HEK293 (cell line): ENCODE data around the gene C16orf86.

Source experiments
- CTCF ChIA-PET: fragments of 350-600 bp; formaldehyde crosslinking; extraction: SDS; loops from one replicate; lab custom pipeline; 2021; ENCODE audit warnings: antibody characterized with exemption; lab: Yijun Ruan, JAX
- POLR2A ChIA-PET: fragments of 300-600 bp; formaldehyde crosslinking; extraction: SDS; loops from one replicate; lab custom pipeline; 2020; ENCODE audit warnings: antibody characterized with exemption, inconsistent platforms; lab: Yijun Ruan, JAX
- H3K27ac ChIP-seq: fragments of 200-500 bp; sonication (Bioruptor generic); 2 replicates; pipeline ENCODE4 v1.5.1; 2014; ENCODE audit warnings: low read depth, low read length, control low read depth, inconsistent platforms; ENCODE audit errors: extremely low read depth
- H3K36me3 ChIP-seq, 2 experiments: fragments of 200-500 bp in 1 of 2; sonication (Bioruptor generic) in 1 of 2; 1 replicate in 1 of 2; 2 replicates in 1 of 2; pipeline ENCODE4 v1.5.1; 2014 to 2017; ENCODE audit warnings: inconsistent platforms in 2 of 2, low read length in 2 of 2; ENCODE audit not compliant: control insufficient read depth in 2 of 2, insufficient read depth in 1 of 2
- H3K4me1 ChIP-seq: fragments of 200-500 bp; sonication (Bioruptor generic); 2 replicates; pipeline ENCODE4 v1.5.1; 2014; ENCODE audit warnings: mild to moderate bottlenecking, low read length, inconsistent platforms; ENCODE audit not compliant: control insufficient read depth, insufficient read depth
- H3K4me3 ChIP-seq: 2 replicates; pipeline ENCODE4 v1.5.1; 2011; ENCODE audit warnings: low read depth, mild to moderate bottlenecking, control low read depth, low read length, moderate library complexity
- H3K9me3 ChIP-seq: fragments of 200-500 bp; sonication (Bioruptor generic); 2 replicates; pipeline ENCODE4 v1.5.1; 2014; ENCODE audit warnings: low read depth, low read length, inconsistent platforms; ENCODE audit not compliant: control insufficient read depth, insufficient read depth
- EGR2 ChIP-seq: fragments of 450-650 bp; formaldehyde crosslinking; IDR thresholded peaks from 2 replicates; pipeline ENCODE4 v1.5.1; 2016; ENCODE audit warnings: low read depth, missing biosample characterization, missing genetic modification characterization
- HOXA7 ChIP-seq: sonication (generic); formaldehyde crosslinking; IDR thresholded peaks from 2 replicates; pipeline ENCODE4 v1.8.1; 2022; ENCODE audit warnings: missing genetic modification reagents, borderline replicate concordance
- IKZF3 ChIP-seq: fragments of 450-650 bp; IDR thresholded peaks from 2 replicates; pipeline ENCODE4 v1.5.0; 2018; ENCODE audit warnings: missing biosample characterization, mild to moderate bottlenecking, missing genetic modification characterization, moderate library complexity
- REPIN1 ChIP-seq: fragments of 450-650 bp; formaldehyde crosslinking; IDR thresholded peaks from 2 replicates; pipeline ENCODE4 v1.5.1; 2017; ENCODE audit warnings: missing biosample characterization, missing genetic modification characterization, low read depth
- ZFHX2 ChIP-seq: fragments of 450-650 bp; formaldehyde crosslinking; conservative IDR thresholded peaks from 2 replicates; pipeline ENCODE4 v1.5.1; 2016; ENCODE audit warnings: missing biosample characterization, missing genetic modification characterization
- ZNF121 ChIP-seq: fragments of 450-650 bp; formaldehyde crosslinking; IDR thresholded peaks from 2 replicates; pipeline ENCODE4 v1.5.1; 2016; ENCODE audit warnings: missing biosample characterization, missing genetic modification characterization
- ZNF24 ChIP-seq: fragments of 450-650 bp; formaldehyde crosslinking; IDR thresholded peaks from 2 replicates; pipeline ENCODE4 v1.5.1; 2016; ENCODE audit warnings: missing biosample characterization, missing genetic modification characterization
- ZNF292 ChIP-seq: fragments of 450-650 bp; formaldehyde crosslinking; IDR thresholded peaks from 2 replicates; pipeline ENCODE4 v1.5.1; 2016; ENCODE audit warnings: low read depth, missing biosample characterization, missing genetic modification characterization, borderline replicate concordance
- ZNF354C ChIP-seq: fragments of 450-650 bp; formaldehyde crosslinking; IDR thresholded peaks from 2 replicates; pipeline ENCODE4 v1.5.1; 2016; ENCODE audit warnings: missing biosample characterization, missing genetic modification characterization, low read depth, borderline replicate concordance
- ZNF37A ChIP-seq: fragments of 450-650 bp; IDR thresholded peaks from 2 replicates; pipeline ENCODE4 v1.5.1; 2018; ENCODE audit warnings: missing biosample characterization, missing genetic modification characterization
- ZNF600 ChIP-seq: fragments of 450-650 bp; formaldehyde crosslinking; IDR thresholded peaks from 2 replicates; pipeline ENCODE4 v1.5.1; 2016; ENCODE audit warnings: missing biosample characterization, missing genetic modification characterization
- ZNF658 ChIP-seq: fragments of 450-650 bp; formaldehyde crosslinking; IDR thresholded peaks from 2 replicates; pipeline ENCODE4; 2016; ENCODE audit warnings: missing biosample characterization, missing genetic modification characterization
- ZNF701 ChIP-seq: fragments of 450-650 bp; formaldehyde crosslinking; IDR thresholded peaks from 2 replicates; pipeline ENCODE4 v1.5.1; 2016; ENCODE audit warnings: missing biosample characterization, missing genetic modification characterization
- ZNF707 ChIP-seq: fragments of 450-650 bp; formaldehyde crosslinking; IDR thresholded peaks from 2 replicates; pipeline ENCODE4 v1.5.1; 2016; ENCODE audit warnings: missing biosample characterization, missing genetic modification characterization
- ZNF843 ChIP-seq: fragments of 450-650 bp; formaldehyde crosslinking; IDR thresholded peaks from 2 replicates; pipeline ENCODE4 v1.5.1; 2016; ENCODE audit warnings: missing biosample characterization, missing genetic modification characterization
- ZXDB ChIP-seq: fragments of 450-650 bp; formaldehyde crosslinking; IDR thresholded peaks from 2 replicates; pipeline ENCODE4 v1.5.1; 2016; ENCODE audit warnings: missing biosample characterization, missing genetic modification characterization
- TF ChIP-seq, protein P1 (sequence below): fragments of 450-650 bp; formaldehyde crosslinking; IDR thresholded peaks from 2 replicates; pipeline ENCODE4 v1.5.1; 2017; ENCODE audit warnings: missing biosample characterization, mild to moderate bottlenecking, missing genetic modification characterization, moderate library complexity
- TF ChIP-seq, protein P2 (sequence below): fragments of 450-650 bp; formaldehyde crosslinking; IDR thresholded peaks from 2 replicates; pipeline ENCODE4 v1.5.1; 2016; ENCODE audit warnings: missing biosample characterization, missing genetic modification characterization, low read depth
- TF ChIP-seq, protein P3 (sequence below): fragments of 450-650 bp; formaldehyde crosslinking; IDR thresholded peaks from 2 replicates; pipeline ENCODE4 v1.5.1; 2016; ENCODE audit warnings: missing biosample characterization, missing genetic modification characterization

Gene C16orf86

DNA sequence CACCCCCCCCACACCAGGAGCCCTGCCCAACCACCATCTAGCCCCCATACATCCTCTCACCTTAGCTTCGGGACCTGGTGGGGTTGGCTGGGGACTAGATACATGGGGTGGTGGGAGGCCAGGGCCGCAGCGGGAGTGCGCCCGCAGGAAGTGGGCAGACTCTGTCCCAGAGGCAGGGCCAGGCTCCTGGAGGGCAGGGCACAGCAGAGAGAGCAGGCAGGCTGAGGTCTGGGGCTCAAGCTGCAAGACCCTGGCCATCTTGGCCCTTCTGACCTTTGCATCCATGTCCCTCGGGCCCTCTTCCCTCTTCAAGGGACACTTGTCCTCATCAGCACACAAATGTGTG, 2.8 kb upstream of the C16orf86 start:
- Histone ChIP-seq H3K4me1 (0 out of 2 replicates have a peak, but pooled peaks cover 4% of the 10 kb centered on the region), H3K27ac (no peak overlapping the region), H3K9me3 (no peaks in the 10 kb centered on the region), H3K36me3 (peaks cover 0 to 41% of the 10 kb centered on the region in 2 experiments; a peak in 1 of 3 replicates), H3K4me3 (no peak overlapping the region)
- ChIA-PET CTCF (interaction anchor here (1.0 to 1.4 kb wide), 6 partner anchors 8 to 153 kb away, joined by 3 to 4 read pairs (median 3); no protein-coding TSS in a partner anchor), POLR2A (interaction anchor here (0.6 kb wide), 1 partner anchor 271 kb away, joined by 3 read pairs; no protein-coding TSS in a partner anchor)
- no peak for TF ChIP-seq ZNF701 (tag by site-specific recombination)
- TF ChIP-seq ZNF707 = no peak
- TF ChIP-seq ZNF843 (tag by site-specific recombination) = no peak
- TF ChIP-seq EGR2 (tag by site-specific recombination) = peak; percentile 7; the same call in 1 of the 2 replicates
- TF ChIP-seq REPIN1 (tag by site-specific recombination) = no peak
- TF ChIP-seq, protein P1, sequence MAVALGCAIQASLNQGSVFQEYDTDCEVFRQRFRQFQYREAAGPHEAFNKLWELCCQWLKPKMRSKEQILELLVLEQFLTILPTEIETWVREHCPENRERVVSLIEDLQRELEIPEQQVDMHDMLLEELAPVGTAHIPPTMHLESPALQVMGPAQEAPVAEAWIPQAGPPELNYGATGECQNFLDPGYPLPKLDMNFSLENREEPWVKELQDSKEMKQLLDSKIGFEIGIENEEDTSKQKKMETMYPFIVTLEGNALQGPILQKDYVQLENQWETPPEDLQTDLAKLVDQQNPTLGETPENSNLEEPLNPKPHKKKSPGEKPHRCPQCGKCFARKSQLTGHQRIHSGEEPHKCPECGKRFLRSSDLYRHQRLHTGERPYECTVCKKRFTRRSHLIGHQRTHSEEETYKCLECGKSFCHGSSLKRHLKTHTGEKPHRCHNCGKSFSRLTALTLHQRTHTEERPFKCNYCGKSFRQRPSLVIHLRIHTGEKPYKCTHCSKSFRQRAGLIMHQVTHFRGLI (tag by site-specific recombination) = no peak
- 0 out of 2 replicates have a peak, but pooled peaks have one; percentile 72 for TF ChIP-seq ZFHX2 (tag by site-specific recombination)

DNA sequence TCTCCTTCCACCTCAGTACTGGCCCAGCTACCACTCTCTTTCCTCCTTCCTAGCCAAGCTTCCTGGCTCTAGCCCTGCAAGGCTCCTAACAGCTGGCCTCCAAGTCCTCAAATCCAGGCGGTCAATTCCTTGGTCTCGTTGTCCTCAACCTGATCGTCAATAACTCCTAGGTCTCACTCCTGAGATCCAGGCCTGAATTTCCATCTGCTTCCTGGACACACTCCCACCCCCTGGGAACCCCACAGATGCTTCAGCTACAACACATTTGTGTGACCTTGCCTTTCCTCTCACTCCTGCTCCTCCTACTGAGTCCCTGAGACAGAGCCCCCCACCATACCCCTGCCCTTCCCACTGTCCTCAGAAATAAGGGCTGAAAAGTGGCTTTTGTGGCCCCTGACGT, 2.4 kb upstream of the C16orf86 start:
- POLR2A ChIA-PET = interaction anchor here (0.6 kb wide), 1 partner anchor 271 kb away, joined by 3 read pairs; no protein-coding TSS in a partner anchor
- H3K27ac ChIP-seq = no peak overlapping the region
- CTCF ChIA-PET = interaction anchor here (1.0 to 1.3 kb wide), 3 partner anchors 8 to 143 kb away, joined by 3 to 6 read pairs (median 3); no protein-coding TSS in a partner anchor
- H3K4me3 ChIP-seq = no peak overlapping the region
- H3K4me1 ChIP-seq = 0 out of 2 replicates have a peak, but pooled peaks cover under 1% of the 10 kb centered on the region
- H3K36me3 ChIP-seq = peaks cover 0 to 37% of the 10 kb centered on the region in 2 experiments; a peak in 1 of 3 replicates
- H3K9me3 ChIP-seq = no peaks in the 10 kb centered on the region
- TF ChIP-seq, protein P2, sequence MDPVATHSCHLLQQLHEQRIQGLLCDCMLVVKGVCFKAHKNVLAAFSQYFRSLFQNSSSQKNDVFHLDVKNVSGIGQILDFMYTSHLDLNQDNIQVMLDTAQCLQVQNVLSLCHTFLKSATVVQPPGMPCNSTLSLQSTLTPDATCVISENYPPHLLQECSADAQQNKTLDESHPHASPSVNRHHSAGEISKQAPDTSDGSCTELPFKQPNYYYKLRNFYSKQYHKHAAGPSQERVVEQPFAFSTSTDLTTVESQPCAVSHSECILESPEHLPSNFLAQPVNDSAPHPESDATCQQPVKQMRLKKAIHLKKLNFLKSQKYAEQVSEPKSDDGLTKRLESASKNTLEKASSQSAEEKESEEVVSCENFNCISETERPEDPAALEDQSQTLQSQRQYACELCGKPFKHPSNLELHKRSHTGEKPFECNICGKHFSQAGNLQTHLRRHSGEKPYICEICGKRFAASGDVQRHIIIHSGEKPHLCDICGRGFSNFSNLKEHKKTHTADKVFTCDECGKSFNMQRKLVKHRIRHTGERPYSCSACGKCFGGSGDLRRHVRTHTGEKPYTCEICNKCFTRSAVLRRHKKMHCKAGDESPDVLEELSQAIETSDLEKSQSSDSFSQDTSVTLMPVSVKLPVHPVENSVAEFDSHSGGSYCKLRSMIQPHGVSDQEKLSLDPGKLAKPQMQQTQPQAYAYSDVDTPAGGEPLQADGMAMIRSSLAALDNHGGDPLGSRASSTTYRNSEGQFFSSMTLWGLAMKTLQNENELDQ (tag by site-specific recombination) = no peak
- TF ChIP-seq ZNF658 (tag by site-specific recombination) = no peak
- TF ChIP-seq, protein P3, sequence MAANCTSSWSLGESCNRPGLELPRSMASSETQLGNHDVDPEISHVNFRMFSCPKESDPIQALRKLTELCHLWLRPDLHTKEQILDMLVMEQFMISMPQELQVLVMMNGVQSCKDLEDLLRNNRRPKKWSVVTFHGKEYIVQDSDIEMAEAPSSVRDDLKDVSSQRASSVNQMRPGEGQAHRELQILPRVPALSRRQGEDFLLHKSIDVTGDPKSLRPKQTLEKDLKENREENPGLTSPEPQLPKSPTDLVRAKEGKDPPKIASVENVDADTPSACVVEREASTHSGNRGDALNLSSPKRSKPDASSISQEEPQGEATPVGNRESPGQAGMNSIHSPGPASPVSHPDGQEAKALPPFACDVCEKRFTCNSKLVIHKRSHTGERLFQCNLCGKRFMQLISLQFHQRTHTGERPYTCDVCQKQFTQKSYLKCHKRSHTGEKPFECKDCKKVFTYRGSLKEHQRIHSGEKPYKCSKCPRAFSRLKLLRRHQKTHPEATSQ (tag by site-specific recombination) = no peak
- TF ChIP-seq HOXA7 (CRISPR knock-in tag) = no peak
- no peak for TF ChIP-seq ZNF292
- no peak for TF ChIP-seq IKZF3
- TF ChIP-seq ZNF37A (tag by site-specific recombination) = no peak
- no peak for TF ChIP-seq ZXDB (tag by site-specific recombination)
- no peak for TF ChIP-seq ZNF354C (tag by site-specific recombination)
- TF ChIP-seq ZNF121 (tag by site-specific recombination) = no peak
- TF ChIP-seq ZNF600 (tag by site-specific recombination) = no peak
- no peak for TF ChIP-seq ZNF24 (tag by site-specific recombination)
